DOHH2 (cell line): ENCODE measurements around the gene BHLHA9.

Source experiments
- EZH2phosphoT487 ChIP-seq: fragments of 200-600 bp; sonication (generic); IDR thresholded peaks from 2 replicates; pipeline ENCODE4 v1.6.1; 2017; ENCODE audit warnings: borderline replicate concordance, mild to moderate bottlenecking, antibody characterized with exemption, low read length, moderate library complexity, mixed read lengths
- TF ChIP-seq, protein P1 (sequence below): fragments of 200-600 bp; sonication (generic); IDR thresholded peaks from one replicate; pipeline ENCODE4 v1.5.1; 2014; ENCODE audit warnings: antibody characterized with exemption, mild to moderate bottlenecking, low read depth, low read length; ENCODE audit not compliant: poor library complexity, severe bottlenecking

GRCh38 chr17:1286379-1287106, 16.3 kb downstream of the BHLHA9 start:
- TF ChIP-seq, protein P1, sequence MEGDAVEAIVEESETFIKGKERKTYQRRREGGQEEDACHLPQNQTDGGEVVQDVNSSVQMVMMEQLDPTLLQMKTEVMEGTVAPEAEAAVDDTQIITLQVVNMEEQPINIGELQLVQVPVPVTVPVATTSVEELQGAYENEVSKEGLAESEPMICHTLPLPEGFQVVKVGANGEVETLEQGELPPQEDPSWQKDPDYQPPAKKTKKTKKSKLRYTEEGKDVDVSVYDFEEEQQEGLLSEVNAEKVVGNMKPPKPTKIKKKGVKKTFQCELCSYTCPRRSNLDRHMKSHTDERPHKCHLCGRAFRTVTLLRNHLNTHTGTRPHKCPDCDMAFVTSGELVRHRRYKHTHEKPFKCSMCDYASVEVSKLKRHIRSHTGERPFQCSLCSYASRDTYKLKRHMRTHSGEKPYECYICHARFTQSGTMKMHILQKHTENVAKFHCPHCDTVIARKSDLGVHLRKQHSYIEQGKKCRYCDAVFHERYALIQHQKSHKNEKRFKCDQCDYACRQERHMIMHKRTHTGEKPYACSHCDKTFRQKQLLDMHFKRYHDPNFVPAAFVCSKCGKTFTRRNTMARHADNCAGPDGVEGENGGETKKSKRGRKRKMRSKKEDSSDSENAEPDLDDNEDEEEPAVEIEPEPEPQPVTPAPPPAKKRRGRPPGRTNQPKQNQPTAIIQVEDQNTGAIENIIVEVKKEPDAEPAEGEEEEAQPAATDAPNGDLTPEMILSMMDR, result no peak
- TF ChIP-seq EZH2phosphoT487, result no peak
